ENCODE results near the gene STK33.

Gene STK33

DNA sequence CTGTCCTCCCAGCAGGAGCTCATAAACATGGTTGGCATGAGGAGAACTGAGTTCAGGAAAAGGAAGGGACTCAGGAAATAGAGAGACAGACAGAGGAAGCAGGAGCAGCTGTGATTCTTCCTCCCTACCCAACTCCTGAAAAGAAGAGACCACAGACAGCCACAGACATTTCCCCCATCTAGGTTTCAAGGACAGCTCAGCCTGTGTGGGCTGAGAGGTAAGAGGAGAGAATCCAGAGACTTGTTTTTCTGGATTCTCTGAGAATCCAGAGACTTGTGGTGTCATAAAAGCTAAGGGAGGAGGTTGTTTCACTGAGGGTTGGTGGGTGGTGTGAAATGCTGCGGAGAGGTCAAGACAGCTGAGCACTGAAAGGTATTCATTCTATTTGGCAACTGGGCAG is 19.0 kb upstream of the STK33 start:
- Histone ChIP-seq H3K4me2 (ENCODE audit: low read depth, low read length) (no peak overlapping the region), H3K4me3 (ENCODE audit: low read length) (no peak overlapping the region), H3K27me3 (replicated peaks; ENCODE audit: insufficient read depth, low read length) (no peaks in the 10 kb centered on the region), H3K79me2 (ENCODE audit: low read length) (no peaks in the 10 kb centered on the region), H3K9ac (ENCODE audit: low read length) (no peak overlapping the region), H3K36me3 (replicated peaks; ENCODE audit: insufficient read depth, low read length) (no peaks in the 10 kb centered on the region), H3K4me1 (ENCODE audit: low read length) (no peaks in the 10 kb centered on the region; the same call in 1 of the 2 replicates), H4K20me1 (ENCODE audit: insufficient read depth, low read length) (no peaks in the 10 kb centered on the region), H3K27ac (ENCODE audit: low read length) (no peak overlapping the region), H3K9me3 (replicated peaks; ENCODE audit: insufficient read depth, low read length) (no peaks in the 10 kb centered on the region), H3K9me2 (replicated peaks; ENCODE audit: insufficient read depth, low read length) (no peaks in the 10 kb centered on the region), H2AFZ (ENCODE audit: low read length) (no peak overlapping the region), H3F3A (ENCODE audit: insufficient read depth, low read length) (no peaks in the 10 kb centered on the region)
- no peak for TF ChIP-seq EZH2 (optimal IDR thresholded peaks at IDR 0.05; ENCODE audit: low read depth, low read length)
- no peak for TF ChIP-seq CTCF (IDR thresholded peaks at IDR 0.05; ENCODE audit: low read length)
- TF ChIP-seq EZH2phosphoT487 (IDR thresholded peaks at IDR 0.05; ENCODE audit: low read length) = no peak
- DNase-seq = no peak

DNA sequence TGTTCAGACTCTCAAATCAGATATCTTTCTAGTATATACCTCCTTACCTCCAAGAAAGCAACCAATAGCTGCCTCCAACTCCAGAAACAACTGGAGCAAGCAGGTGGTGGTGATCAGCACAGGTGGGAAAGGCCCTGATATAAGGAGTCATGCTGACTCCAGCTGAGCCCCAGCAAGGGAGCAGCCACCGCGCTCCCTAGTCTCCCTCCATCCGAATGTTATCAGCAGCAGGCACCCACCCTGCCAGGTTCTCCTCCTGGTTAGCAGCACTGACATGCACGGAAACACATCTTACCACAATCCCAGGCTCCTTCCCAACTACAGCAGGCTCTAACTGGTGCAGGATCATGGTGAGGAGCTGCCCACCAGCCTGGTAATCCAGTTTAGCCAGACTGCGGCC is 18.5 kb upstream of the STK33 start:
- Histone ChIP-seq H3K9me3 (replicated peaks; ENCODE audit: insufficient read depth, low read length) (no peaks in the 10 kb centered on the region), H3K4me1 (ENCODE audit: low read length) (no peaks in the 10 kb centered on the region; the same call in 1 of the 2 replicates), H3K4me2 (ENCODE audit: low read depth, low read length) (no peak overlapping the region), H3K36me3 (replicated peaks; ENCODE audit: insufficient read depth, low read length) (no peaks in the 10 kb centered on the region), H2AFZ (ENCODE audit: low read length) (no peak overlapping the region), H3K9me2 (replicated peaks; ENCODE audit: insufficient read depth, low read length) (no peaks in the 10 kb centered on the region), H3K4me3 (ENCODE audit: low read length) (no peak overlapping the region), H3K27ac (ENCODE audit: low read length) (no peak overlapping the region), H3K9ac (ENCODE audit: low read length) (no peak overlapping the region), H3F3A (ENCODE audit: insufficient read depth, low read length) (no peaks in the 10 kb centered on the region), H3K27me3 (replicated peaks; ENCODE audit: insufficient read depth, low read length) (no peaks in the 10 kb centered on the region), H4K20me1 (ENCODE audit: insufficient read depth, low read length) (no peaks in the 10 kb centered on the region), H3K79me2 (ENCODE audit: low read length) (no peaks in the 10 kb centered on the region)
- TF ChIP-seq CTCF (IDR thresholded peaks at IDR 0.05; ENCODE audit: low read length) (no peak), EZH2phosphoT487 (IDR thresholded peaks at IDR 0.05; ENCODE audit: low read length) (no peak), EZH2 (optimal IDR thresholded peaks at IDR 0.05; ENCODE audit: low read depth, low read length) (no peak)
- DNase-seq = no peak

DNA sequence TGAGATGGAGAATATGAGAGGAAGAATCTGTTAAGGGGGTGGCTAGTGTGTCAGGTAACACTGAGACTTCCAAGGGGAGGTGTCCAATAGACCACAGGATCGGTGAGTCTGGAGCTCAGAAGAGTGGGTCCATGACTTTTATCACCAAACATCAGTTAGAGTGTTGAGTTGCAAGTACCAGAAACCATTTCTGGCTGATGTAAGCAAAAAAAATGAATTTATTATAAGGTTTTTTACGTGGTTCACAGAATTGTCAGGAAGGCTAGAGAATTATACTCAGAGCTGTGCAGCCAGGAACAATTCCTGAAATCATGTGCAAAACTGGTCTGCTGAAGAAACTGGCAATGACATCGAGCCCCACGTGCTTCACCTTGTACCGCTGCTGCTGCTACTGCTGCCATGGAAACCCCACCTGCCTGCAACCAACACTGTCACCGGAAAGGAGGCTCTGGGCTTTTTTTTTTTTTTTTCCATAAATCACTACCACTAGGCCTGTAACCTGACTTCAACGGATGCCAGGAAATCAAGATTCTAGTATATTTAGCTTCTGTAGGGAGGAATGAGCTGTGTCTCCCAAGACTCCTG is 16.6 kb upstream of the STK33 start:
- Histone ChIP-seq H3F3A (ENCODE audit: insufficient read depth, low read length) (no peaks in the 10 kb centered on the region), H3K4me2 (ENCODE audit: low read depth, low read length) (no peak overlapping the region), H3K27me3 (replicated peaks; ENCODE audit: insufficient read depth, low read length) (no peaks in the 10 kb centered on the region), H2AFZ (ENCODE audit: low read length) (no peak overlapping the region), H3K4me1 (ENCODE audit: low read length) (no peaks in the 10 kb centered on the region; the same call in 1 of the 2 replicates), H4K20me1 (ENCODE audit: insufficient read depth, low read length) (no peaks in the 10 kb centered on the region), H3K27ac (ENCODE audit: low read length) (no peak overlapping the region), H3K9me3 (replicated peaks; ENCODE audit: insufficient read depth, low read length) (no peaks in the 10 kb centered on the region), H3K36me3 (replicated peaks; ENCODE audit: insufficient read depth, low read length) (no peaks in the 10 kb centered on the region), H3K9ac (ENCODE audit: low read length) (no peak overlapping the region), H3K79me2 (ENCODE audit: low read length) (no peaks in the 10 kb centered on the region), H3K4me3 (ENCODE audit: low read length) (no peak overlapping the region), H3K9me2 (replicated peaks; ENCODE audit: insufficient read depth, low read length) (no peaks in the 10 kb centered on the region)
- no peak for TF ChIP-seq CTCF (IDR thresholded peaks at IDR 0.05; ENCODE audit: low read length)
- no peak for TF ChIP-seq EZH2 (optimal IDR thresholded peaks at IDR 0.05; ENCODE audit: low read depth, low read length)
- TF ChIP-seq EZH2phosphoT487 (IDR thresholded peaks at IDR 0.05; ENCODE audit: low read length) = no peak
- no peak for DNase-seq
